Parathyroid adenoma (tissue), 2 donors: Measurements from ENCODE around the gene CADPS2.

Experiments used
- H2AFZ ChIP-seq: fragments of 300-600 bp; sonication (generic); one replicate; pipeline ENCODE4 v1.7.0; 2017; ENCODE audit warnings: antibody characterized with exemption, mild to moderate bottlenecking
- H3K27ac ChIP-seq: fragments of 300-600 bp; sonication (generic); one replicate; pipeline ENCODE4 v1.7.0; 2017
- H3K27me3 ChIP-seq: fragments of 300-600 bp; sonication (generic); one replicate; pipeline ENCODE4 v1.7.0; 2017; ENCODE audit warnings: low read length; ENCODE audit not compliant: control insufficient read depth, insufficient read depth
- H3K36me3 ChIP-seq: fragments of 300-600 bp; sonication (generic); one replicate; pipeline ENCODE4 v1.7.0; 2017; ENCODE audit warnings: low read length; ENCODE audit not compliant: control insufficient read depth, insufficient read depth
- H3K4me1 ChIP-seq: fragments of 300-600 bp; sonication (generic); one replicate; pipeline ENCODE4 v1.7.0; 2017; ENCODE audit warnings: control low read depth
- H3K4me2 ChIP-seq: fragments of 300-600 bp; sonication (generic); one replicate; pipeline ENCODE4 v1.7.0; 2017; ENCODE audit warnings: low read length
- H3K4me3 ChIP-seq: fragments of 300-600 bp; sonication (generic); one replicate; pipeline ENCODE4 v1.7.0; 2017; ENCODE audit warnings: low read depth, low read length
- H3K79me2 ChIP-seq: fragments of 300-600 bp; sonication (generic); one replicate; pipeline ENCODE4 v1.7.0; 2017; ENCODE audit warnings: control low read depth
- H3K9ac ChIP-seq: fragments of 300-600 bp; sonication (generic); one replicate; pipeline ENCODE4 v1.7.0; 2017; ENCODE audit warnings: mild to moderate bottlenecking
- H3K9me3 ChIP-seq: fragments of 300-600 bp; sonication (generic); one replicate; pipeline ENCODE4 v1.7.0; 2017; ENCODE audit warnings: low read length; ENCODE audit not compliant: control insufficient read depth
- CTCF ChIP-seq: fragments of 300-600 bp; sonication (generic); IDR thresholded peaks from one replicate; pipeline ENCODE4 v1.7.0; 2017; ENCODE audit warnings: antibody characterized with exemption, mild to moderate bottlenecking
- donor health status: primary hyperparathyroidism.

Gene CADPS2

GRCh38 chr7:122413339-122413738, 472.9 kb downstream of the CADPS2 start:
- TF ChIP-seq CTCF: no peak
- H3K27me3 ChIP-seq: no peaks in the 10 kb centered on the region

GRCh38 chr7:122412883-122413282, 473.4 kb downstream of the CADPS2 start:
- no peak overlapping the region for H3K4me3 ChIP-seq
- no peaks in the 10 kb centered on the region for H3K79me2 ChIP-seq
- no peaks in the 10 kb centered on the region for H3K4me1 ChIP-seq
- no peak overlapping the region for H3K9ac ChIP-seq
- no peak overlapping the region for H3K27ac ChIP-seq
- no peak overlapping the region for H3K4me2 ChIP-seq
- H3K9me3 ChIP-seq: no peaks in the 10 kb centered on the region
- H2AFZ ChIP-seq: no peak overlapping the region
- no peaks in the 10 kb centered on the region for H3K36me3 ChIP-seq
- no peaks in the 10 kb centered on the region for H3K27me3 ChIP-seq
- TF ChIP-seq CTCF: no peak

More at GRCh38 chr7:122413339-122413738, 472.9 kb downstream of the CADPS2 start:
- Histone ChIP-seq H3K4me1 (no peaks in the 10 kb centered on the region), H2AFZ (no peak overlapping the region), H3K9me3 (no peaks in the 10 kb centered on the region), H3K36me3 (no peaks in the 10 kb centered on the region), H3K4me2 (no peak overlapping the region), H3K79me2 (no peaks in the 10 kb centered on the region), H3K27ac (no peak overlapping the region), H3K4me3 (no peak overlapping the region), H3K9ac (no peak overlapping the region)

- Histone ChIP-seq H3K36me3 (no peaks in the 10 kb centered on the region), H3K4me1 (no peaks in the 10 kb centered on the region), H3K9ac (no peak overlapping the region), H3K27ac (no peak overlapping the region), H3K4me2 (no peak overlapping the region), H3K4me3 (no peak overlapping the region), H2AFZ (no peak overlapping the region), H3K79me2 (no peaks in the 10 kb centered on the region), H3K27me3 (no peaks in the 10 kb centered on the region), H3K9me3 (no peaks in the 10 kb centered on the region)
- TF ChIP-seq CTCF: no peak
These were observed 473.8 kb downstream of the CADPS2 start for GRCh38 chr7:122412441-122412840.

- Histone ChIP-seq H3K4me2 (no peak overlapping the region), H3K79me2 (no peaks in the 10 kb centered on the region), H3K9me3 (no peaks in the 10 kb centered on the region), H3K4me3 (no peak overlapping the region), H3K36me3 (no peaks in the 10 kb centered on the region), H3K9ac (no peak overlapping the region), H3K27ac (no peak overlapping the region), H3K27me3 (no peaks in the 10 kb centered on the region), H3K4me1 (no peaks in the 10 kb centered on the region), H2AFZ (no peak overlapping the region)
- no peak for TF ChIP-seq CTCF
These were observed 479.1 kb downstream of the CADPS2 start for GRCh38 chr7:122407195-122407594.

GRCh38 chr7:122403113-122403512, 483.1 kb downstream of the CADPS2 start:
- H3K9ac ChIP-seq: no peak overlapping the region
- H3K4me1 ChIP-seq: no peaks in the 10 kb centered on the region
- no peaks in the 10 kb centered on the region for H3K27me3 ChIP-seq
- no peak for TF ChIP-seq CTCF
- H3K9me3 ChIP-seq: no peaks in the 10 kb centered on the region
- H3K36me3 ChIP-seq: no peaks in the 10 kb centered on the region
- H3K79me2 ChIP-seq: no peaks in the 10 kb centered on the region
- H3K4me3 ChIP-seq: no peak overlapping the region
- H3K27ac ChIP-seq: no peak overlapping the region
- H3K4me2 ChIP-seq: no peak overlapping the region
- no peak overlapping the region for H2AFZ ChIP-seq
